Right ventricle myocardium inferior (tissue), 1 donor: Measurements from ENCODE around the gene PVALEF. TPM values are rescaled to one million over a fixed set of nuclear protein-coding genes. Genes with fewer than 3 reads are reported as not detected.
A peak's percentile ranks its signal among the peaks of the same experiment; 100 is the strongest.

Source experiments
- ATAC-seq: fragments of 200-7000 bp; cut with Tn5 transposase; one replicate; pipeline ENCODE4 v1.9.1; 2020; ENCODE audit warnings: mild to moderate bottlenecking, moderate library complexity
- DNase-seq: peaks from one replicate; pipeline ENCODE4 v3.0.0; 2021; ENCODE audit errors: missing footprints
- intact Hi-C: fragments of 100-400 bp; cut with DNase I; formaldehyde crosslinking; loops from one replicate; pipeline ENCODE4 v1.11.0; 2022
- long read RNA-seq: library from polyadenylated mRNA; unstranded; transcript quantifications from one replicate; pipeline ENCODE4 v2.0.0, GENCODE V29; 2021
- total RNA-seq: library from RNA; stranded (reverse); fragmentation: NEBNext Ultra II Directional; extraction: Animal tissue kit (Norgen Biotek cat#: 25700); gene quantifications from one replicate; pipeline ENCODE4 v1.2.1, GENCODE V29; 2021
- donor health status: DM: no; HTN: yes; CAD: no; lungs with severe emphysema.

The PVALEF gene
- not detected for total RNA-seq
- long read RNA-seq, result 0 reads

DNA sequence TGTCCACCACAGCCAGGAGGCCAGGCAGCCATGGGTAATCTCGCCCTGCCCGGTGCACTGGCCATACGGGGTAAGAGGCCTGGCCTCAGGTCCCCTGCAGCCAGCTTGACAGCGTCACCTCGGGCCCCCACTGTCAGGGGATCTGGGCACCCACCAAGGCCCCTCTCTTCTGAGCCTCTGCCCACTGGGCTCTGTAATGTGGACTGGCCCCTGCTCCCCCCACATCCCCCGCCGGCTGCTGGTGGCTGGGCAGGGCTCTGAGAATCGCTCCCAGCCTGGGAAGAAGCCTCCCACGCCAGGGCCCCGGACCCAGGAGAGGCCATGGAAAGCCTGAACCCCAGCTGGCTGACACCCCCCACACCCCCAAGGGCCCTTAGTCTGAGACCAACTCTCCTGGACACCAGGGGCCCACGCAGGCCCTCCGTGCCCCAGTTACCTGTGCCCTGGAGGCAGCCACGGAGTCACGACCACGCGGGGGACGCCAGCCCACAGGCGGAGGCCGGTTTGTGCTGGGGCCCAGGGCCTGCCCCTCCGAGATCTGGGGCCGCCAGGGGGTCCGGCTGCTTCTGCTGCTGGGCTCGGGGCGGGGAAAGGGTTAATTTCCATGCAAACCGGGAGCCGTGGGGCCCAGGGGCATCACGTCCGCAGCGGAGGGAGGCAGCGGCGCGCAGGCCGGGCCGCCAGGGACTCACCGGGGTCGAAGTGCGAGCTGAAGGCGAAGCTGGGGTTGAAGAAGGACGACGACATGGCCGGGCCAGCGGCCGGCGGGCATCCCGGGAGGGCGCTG is at the start of gene PVALEF:
Gene PVALEF, plus strand, starts transcription at position 262 of the 787 bp plus-strand sequence. CDS start 15,720 bp downstream, outside the sequence.
- intact Hi-C loops, result no loop called here
- ATAC-seq (no peak), DNase-seq (no peak)

GRCh38 chr17:81115749-81116464 is 49.4 kb upstream of the PVALEF start:
- ATAC-seq, result peak; percentile 38
- DNase-seq, result no peak
- intact Hi-C loops, result no loop called here

GRCh38 chr17:81116704-81117103 is 48.6 kb upstream of the PVALEF start:
- ATAC-seq, result no peak
- DNase-seq, result no peak
- intact Hi-C loops, result no loop called here

DNA sequence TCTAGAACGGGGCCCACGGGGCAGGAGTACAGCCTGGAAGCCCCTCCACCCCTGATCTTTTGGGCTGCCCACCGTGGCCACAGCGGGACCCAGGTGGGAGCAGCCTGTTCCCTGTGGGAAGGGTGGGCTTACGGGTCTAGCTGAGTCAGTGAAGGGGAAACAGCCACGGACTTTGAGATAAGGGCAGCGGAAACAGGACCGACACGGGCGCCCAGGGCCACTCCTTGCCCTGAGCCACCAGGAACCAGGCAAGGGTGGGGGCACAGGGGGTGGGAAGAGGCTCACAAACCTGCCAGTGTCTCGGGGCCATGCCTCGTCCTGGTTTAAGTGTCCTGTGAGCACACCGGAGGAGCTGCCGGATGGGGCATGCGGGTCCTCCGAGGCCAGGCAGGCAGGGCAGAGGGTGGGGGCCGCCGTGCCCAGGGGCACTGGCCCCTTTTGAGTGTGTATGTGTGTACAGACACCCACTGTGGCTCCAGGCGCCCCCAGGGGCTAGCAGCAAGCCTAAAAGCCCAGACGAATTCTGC is 47.6 kb upstream of the PVALEF start:
- intact Hi-C loops, result no loop called here
- ATAC-seq, result no peak

DNA sequence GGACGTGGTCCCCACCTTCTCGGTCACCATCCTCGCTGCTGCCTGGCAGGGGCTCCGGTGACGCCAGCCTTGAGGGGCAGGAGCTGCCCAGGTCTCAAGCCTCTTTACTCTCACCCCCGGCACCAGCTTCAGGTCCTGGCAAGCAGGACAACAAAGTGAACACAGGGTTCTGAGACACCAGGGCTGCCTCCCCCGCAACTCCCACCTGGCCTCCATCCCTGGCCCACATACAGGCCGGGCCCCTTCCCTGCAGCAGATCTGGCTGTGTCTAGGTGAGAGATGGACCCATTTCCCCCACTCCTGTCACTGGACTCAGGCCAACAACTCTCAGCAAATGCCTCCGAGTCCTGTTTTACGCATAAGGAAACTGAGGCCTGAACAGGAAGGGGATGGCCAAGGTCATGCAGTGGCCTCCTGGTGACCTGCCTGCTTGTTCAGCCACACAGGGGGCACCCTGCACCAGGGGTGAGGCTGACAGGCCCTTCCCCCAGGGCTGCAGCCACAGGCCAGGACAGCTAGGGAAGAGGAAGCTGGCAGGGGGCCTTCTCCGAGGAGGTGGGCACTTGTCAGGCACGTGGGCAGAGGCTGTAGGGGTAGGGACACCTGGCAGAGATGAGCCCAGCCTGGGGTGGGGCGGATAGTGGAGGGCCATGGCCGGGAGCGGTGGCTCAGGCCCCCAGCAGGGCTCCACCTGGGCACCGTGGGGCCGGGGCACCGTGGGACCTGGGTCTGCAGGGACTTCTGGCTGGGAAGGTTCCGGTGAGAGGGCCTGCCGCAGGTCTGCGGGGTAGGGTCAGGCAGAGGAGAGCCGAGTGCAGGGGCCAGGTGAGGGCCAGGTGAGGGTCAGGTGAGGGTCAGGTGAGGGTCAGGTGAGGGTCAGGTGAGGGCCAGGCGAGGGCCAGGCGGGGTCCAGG is 46.7 kb upstream of the PVALEF start:
- ATAC-seq (no peak), DNase-seq (no peak)
- intact Hi-C loops, result no loop called here

More for the DNA sequence above, 47.6 kb upstream of the PVALEF start:
- no peak for DNase-seq

GRCh38 chr17:81119223-81120148 is 45.8 kb upstream of the PVALEF start:
- ATAC-seq (no peak), DNase-seq (peak; percentile 86)
- intact Hi-C loops, result no loop called here

DNA sequence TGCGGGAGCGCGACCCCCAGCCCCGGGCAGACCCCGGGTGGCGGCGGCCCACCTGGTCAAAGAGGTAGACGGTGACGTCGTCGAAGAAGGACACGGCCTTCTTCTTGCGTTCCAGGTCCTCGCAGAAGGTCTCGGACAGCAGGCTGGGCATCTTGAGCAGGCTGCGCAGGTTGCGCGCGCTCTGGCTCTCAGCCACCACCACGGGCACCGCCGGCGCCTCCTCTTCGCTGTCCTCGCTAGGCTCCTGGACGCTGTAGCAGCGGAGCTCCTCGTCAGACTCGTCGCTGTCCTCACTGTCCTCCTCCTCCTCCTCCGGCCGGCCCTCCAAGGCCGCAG is 45.2 kb upstream of the PVALEF start:
- DNase-seq (no peak), ATAC-seq (no peak)
- intact Hi-C loops, result no loop called here

DNA sequence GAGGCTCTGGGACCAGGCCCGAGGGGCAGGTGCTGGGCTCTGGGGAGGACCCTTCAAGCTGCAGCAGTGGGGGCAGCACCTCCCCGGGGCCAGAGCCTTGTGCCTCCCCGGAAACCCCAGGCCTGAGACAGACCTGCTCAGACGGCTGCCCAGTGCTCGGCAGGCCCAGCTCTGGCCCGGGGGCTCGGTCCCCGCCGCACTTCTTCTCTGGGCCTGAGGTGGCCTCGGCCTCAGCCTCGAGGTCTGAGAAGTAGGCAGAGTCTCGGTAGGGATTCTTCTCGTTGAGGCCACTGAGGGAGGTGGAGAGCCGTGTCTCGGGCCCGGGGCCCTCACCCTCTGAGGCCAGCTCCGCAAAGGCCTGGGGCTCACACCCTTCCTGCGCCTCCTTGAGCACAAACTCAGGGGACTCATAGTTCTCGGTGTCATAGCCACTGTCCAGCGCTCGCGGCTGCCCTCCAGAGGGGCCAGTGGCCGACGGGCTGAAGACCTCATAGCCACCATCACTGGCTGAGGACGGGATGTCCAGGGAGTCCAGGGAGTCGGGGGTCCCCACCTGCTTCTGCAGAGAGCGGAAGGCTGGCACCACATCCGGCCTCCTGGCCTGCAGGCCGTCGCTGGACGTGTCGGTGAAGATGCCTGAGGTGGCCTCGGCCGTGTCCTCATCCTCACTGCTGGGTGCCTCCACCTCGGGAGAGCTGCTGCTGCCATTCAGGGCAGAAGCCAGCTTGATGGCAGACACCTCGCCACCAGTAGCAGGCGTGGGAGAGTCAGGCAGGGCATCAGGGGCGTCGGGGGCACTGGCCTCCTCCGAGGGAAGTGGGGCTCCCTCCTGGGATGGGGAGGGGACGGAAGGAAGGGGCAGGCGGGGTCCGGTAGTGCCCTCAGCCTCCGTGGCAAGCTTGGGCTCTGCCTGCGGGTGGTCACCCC is 44.3 kb upstream of the PVALEF start:
- DNase-seq (no peak), ATAC-seq (no peak)
- intact Hi-C loops, result no loop called here

GRCh38 chr17:81121841-81122733 is 43.2 kb upstream of the PVALEF start:
- no peak for ATAC-seq
- DNase-seq, result no peak
- intact Hi-C loops, result no loop called here

- no peak for DNase-seq
- no peak for ATAC-seq
- intact Hi-C loops, result no loop called here
Observed at GRCh38 chr17:81123052-81124048, 42.0 kb upstream of the PVALEF start.

DNA sequence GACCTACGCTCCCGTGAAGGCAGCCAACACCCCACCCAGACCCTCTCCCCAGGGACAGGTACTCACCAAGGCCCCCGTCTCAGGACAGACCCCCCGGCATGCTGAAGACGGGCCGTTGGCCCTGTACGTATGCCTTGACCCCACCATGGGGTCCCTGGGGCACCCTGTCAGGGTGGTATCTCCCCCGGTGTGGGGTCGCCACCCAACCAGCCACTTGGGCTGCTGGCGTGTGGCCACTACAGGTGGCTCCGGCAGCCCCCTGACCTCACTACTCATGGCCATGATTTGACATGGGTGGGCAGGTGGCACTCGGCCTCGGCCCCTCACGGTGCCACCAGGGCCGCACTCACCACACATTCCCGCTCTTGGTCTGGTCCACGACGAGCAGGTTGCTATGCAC is 40.9 kb upstream of the PVALEF start:
- DNase-seq (no peak), ATAC-seq (no peak)
- intact Hi-C loops, result no loop called here

DNA sequence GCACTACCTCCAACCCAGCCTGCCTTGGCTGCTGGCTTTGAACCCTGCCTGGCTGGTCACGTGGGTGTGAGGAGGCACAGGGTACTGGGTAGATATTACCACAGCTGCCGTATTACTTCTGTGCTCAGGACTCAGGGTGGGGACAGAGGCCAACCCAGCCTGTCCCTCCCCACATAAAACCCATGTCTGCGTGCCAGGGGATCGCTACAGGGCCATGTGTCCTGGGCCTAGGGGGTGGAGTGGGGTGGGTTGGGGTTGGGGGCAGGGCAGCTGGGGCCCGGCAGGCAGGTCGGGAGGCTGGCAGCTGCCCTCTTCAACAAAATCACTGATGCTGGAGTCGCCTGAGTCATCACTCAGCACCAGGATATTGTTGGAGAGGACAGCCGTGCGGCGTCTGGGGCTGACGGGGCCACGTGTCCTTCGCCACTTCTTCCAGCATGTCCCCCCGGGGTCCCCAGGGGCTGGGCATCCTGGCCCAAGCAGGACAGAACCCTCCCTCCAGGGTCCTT is 39.7 kb upstream of the PVALEF start:
- peak; percentile 41 for ATAC-seq
- intact Hi-C loops, result no loop called here
- DNase-seq, result no peak

DNA sequence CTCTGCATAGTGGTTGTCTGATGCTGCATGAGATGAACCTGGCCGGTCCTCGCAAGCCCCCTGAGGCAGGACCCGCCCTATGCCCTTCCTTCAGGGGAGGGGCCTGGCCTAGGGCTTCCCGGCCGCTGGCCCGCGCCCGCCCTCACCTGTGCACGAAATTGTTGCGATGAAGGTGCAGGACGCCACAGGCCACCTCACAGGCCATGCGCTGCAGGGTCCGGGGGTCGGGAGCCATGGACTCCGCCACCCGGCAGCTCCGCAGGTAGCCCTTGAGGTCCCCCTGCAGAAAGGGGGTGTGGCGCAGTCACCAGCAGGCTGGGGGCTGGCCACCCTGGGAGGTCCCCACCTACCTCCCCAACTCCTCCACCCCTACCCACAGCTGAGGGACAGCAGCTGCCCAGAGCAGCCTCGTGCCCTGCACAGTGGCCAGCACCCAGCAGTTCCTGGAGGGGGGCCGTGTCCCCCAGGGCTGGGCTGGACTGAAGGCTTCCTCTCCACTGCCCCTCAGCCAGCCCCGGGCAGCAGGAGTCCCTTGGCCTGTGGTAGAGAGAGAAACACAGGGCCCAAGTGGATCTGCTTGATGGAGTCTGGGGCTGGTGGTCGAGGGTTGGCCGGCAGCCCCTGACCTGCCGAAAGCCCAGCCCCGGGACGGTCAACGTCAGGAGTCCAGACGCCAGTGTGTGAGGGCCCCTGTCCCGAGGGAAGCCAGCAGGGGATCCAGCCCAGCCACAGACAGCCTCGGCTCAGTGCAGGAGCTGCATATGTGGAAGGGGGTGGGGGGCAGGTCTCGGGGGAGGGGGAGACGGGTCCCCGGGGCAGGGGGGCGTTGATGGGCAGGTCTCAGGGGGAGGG is 38.8 kb upstream of the PVALEF start:
- DNase-seq (no peak), ATAC-seq (no peak)
- intact Hi-C loops, result no loop called here

GRCh38 chr17:81127133-81127455 is 38.2 kb upstream of the PVALEF start:
- intact Hi-C loops, result no loop called here
- ATAC-seq (no peak), DNase-seq (no peak)
